Measurements from ENCODE around the gene NKD2. TPM values are rescaled to one million over a fixed set of nuclear protein-coding genes. Genes with fewer than 3 reads are reported as not detected.

Gene NKD2
- total and polyA plus RNA-seq, 2 of the 4 experiments (the other 2 are of a cell fraction) = not detected

- no peak overlapping the region for H3K14ac ChIP-seq (replicated peaks; ENCODE audit: low read depth, low read length)
- TF ChIP-seq ELK1 (IDR thresholded peaks at IDR 0.05; ENCODE audit: borderline replicate concordance, low read depth, low read length) (no peak), MAZ (IDR thresholded peaks at IDR 0.05; ENCODE audit: borderline replicate concordance, low read depth, low read length) (no peak), RAD21 (IDR thresholded peaks at IDR 0.05; ENCODE audit: low read length) (no peak), USF2 (IDR thresholded peaks at IDR 0.05; ENCODE audit: low read depth, low read length) (no peak), RCOR1 (IDR thresholded peaks at IDR 0.05; ENCODE audit: insufficient replicate concordance, low read length) (no peak), POLR2A (IDR thresholded peaks at IDR 0.05; ENCODE audit: low read depth, low read length) (no peak), CTCF (conservative IDR thresholded peaks at IDR 0.05; ENCODE audit: low read depth, low read length) (no peak), MAFK (IDR thresholded peaks at IDR 0.05; ENCODE audit: low read depth, low read length) (no peak), NFE2L2 (IDR thresholded peaks at IDR 0.05; ENCODE audit: low read depth, low read length) (no peak), SMC3 (IDR thresholded peaks at IDR 0.05; ENCODE audit: low read depth, low read length) (no peak), FOS (IDR thresholded peaks at IDR 0.05; ENCODE audit: low read depth, low read length) (no peak), CHD1 (IDR thresholded peaks at IDR 0.05; ENCODE audit: low read depth, low read length) (no peak), CEBPB (IDR thresholded peaks at IDR 0.05; ENCODE audit: low read depth, low read length) (no peak), MXI1 (IDR thresholded peaks at IDR 0.05; ENCODE audit: borderline replicate concordance, low read depth, low read length) (no peak), RFX5 (IDR thresholded peaks at IDR 0.05; ENCODE audit: low read depth, low read length) (no peak)
- dilution Hi-C loops (cut with HindIII; ENCODE audit: low sequenced_read_pairs, unreplicated experiment) (no loop called here), intact Hi-C loops (cut with micrococcal nuclease) (no loop called here), in situ Hi-C loops (cut with MboI; ENCODE audit: low sequenced_read_pairs) (no loop called here)
- no peak overlapping the region for H4K5ac ChIP-seq (ENCODE audit: low read depth, low read length)
- H3K4ac ChIP-seq (ENCODE audit: low read depth, low read length) = no peak overlapping the region
- no peak overlapping the region for H2BK5ac ChIP-seq (ENCODE audit: low read depth, low read length, poor library complexity, severe bottlenecking)
- no peaks in the 10 kb centered on the region for H3K9me1 ChIP-seq (ENCODE audit: insufficient read depth, low read length)
- no peak overlapping the region for H3K27ac ChIP-seq (ENCODE audit: insufficient read depth, low read length)
- no peak overlapping the region for H4K91ac ChIP-seq (ENCODE audit: insufficient read depth, low read depth, low read length)
- no peak overlapping the region for H3K9ac ChIP-seq (ENCODE audit: low read depth, low read length)
- peaks cover 24% of the 10 kb centered on the region for H3K36me3 ChIP-seq (ENCODE audit: control insufficient read depth, insufficient read depth, low read length)
- DNase-seq = no peak
- no peak overlapping the region for H2BK15ac ChIP-seq (ENCODE audit: low read depth, low read length)
- no peak for ATAC-seq (ENCODE audit: low read depth)
- H2AFZ ChIP-seq (replicated peaks; ENCODE audit: low read length, poor library complexity) = no peak overlapping the region
- no peak overlapping the region for H3K18ac ChIP-seq (ENCODE audit: low read depth, low read length)
- 93% methylated on average over 14 of the region's 16 CpGs; no CpG with 5 or more reads in 1 of the 2 experiments for WGBS, 2 experiments (ENCODE audit: extremely low coverage in 2 of 2, insufficient read length in 1 of 2)
- no peak overlapping the region for H4K8ac ChIP-seq (ENCODE audit: low read depth in 2 of 2, low read length in 2 of 2)
- H2AK9ac ChIP-seq (replicated peaks; ENCODE audit: low read depth, low read length, poor library complexity) = peak overlapping the region; percentile 0
- H2AK5ac ChIP-seq (ENCODE audit: low read depth, low read length) = no peak overlapping the region
- no peak overlapping the region for H3K56ac ChIP-seq (ENCODE audit: extremely low read depth, insufficient read depth, low read length)
- no peaks in the 10 kb centered on the region for H3K9me3 ChIP-seq (ENCODE audit: control insufficient read depth, insufficient read depth, low read length)
- no peak overlapping the region for H2BK20ac ChIP-seq (ENCODE audit: low read depth, low read length)
- no peaks in the 10 kb centered on the region for H3K79me1 ChIP-seq (ENCODE audit: low read depth in 1 of 2, low read length in 2 of 2)
- H4K20me1 ChIP-seq (ENCODE audit: insufficient read depth, low read length) = no peaks in the 10 kb centered on the region
- no peak overlapping the region for H2BK120ac ChIP-seq (ENCODE audit: low read depth, low read length)
- no peaks in the 10 kb centered on the region for H3K4me1 ChIP-seq (ENCODE audit: control insufficient read depth, insufficient read depth, low read length)
- no peak overlapping the region for H3K23ac ChIP-seq (ENCODE audit: low read depth, low read length)
- H3K4me2 ChIP-seq (ENCODE audit: low read depth, low read length) = no peak overlapping the region
- no peak overlapping the region for H3K4me3 ChIP-seq (ENCODE audit: insufficient read depth, low read depth, low read length)
- ChIA-PET CTCF (no interaction called here), POLR2A (ENCODE audit: unreplicated experiment) (no interaction called here)
- H3K27me3 ChIP-seq (ENCODE audit: control insufficient read depth, insufficient read depth, low read length) = no peaks in the 10 kb centered on the region
- no TSS peak for BruUV-seq (replicated peaks)
These were observed 57.5 kb downstream of the NKD2 start for GRCh38 chr5:1065891-1066650.

All from IMR-90 (cell line).